Measurements from ENCODE around the gene ZNF280D.

Gene ZNF280D

DNA sequence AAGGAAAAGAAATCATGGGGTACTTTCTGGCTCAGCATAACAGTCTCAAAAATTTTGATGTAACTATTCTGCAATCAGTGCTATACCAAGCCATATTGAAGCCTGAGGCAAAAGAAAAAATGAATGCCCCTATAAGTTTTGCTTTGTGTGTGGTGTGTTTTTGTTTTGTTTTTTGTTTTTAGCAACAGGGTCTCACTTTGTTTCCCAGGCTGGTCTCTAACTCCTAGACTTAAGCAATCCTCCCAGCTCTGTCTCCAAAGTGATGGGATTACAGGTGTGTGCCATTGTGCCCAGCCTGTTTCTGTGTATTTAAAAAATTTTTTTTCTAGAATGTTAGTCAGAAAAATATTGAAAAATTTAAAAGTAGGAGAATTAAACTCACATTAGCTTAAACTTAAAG is 93.2 kb downstream of the ZNF280D start:
- no peak for DNase-seq (ENCODE audit: low read depth, low spot score)

DNA sequence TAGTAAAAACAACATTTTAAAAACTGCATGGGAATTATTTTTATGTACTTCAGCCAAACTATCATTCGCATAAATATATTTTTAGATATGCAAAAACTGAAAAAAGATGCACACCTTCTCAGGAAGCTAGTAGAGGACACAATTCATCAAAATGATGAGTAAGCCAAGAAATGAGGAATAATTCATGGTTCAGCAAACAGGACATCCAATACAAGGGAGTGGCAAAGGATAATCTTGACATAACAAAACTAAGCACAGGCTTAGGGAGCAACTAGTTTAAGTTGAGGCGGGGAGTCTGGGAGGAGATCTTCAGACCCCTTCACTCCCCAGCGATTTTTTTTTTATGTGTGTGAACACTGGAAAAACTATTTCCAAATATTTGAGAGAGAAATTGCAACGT is 93.7 kb downstream of the ZNF280D start:
- no peak for DNase-seq (ENCODE audit: low read depth, low spot score)

DNA sequence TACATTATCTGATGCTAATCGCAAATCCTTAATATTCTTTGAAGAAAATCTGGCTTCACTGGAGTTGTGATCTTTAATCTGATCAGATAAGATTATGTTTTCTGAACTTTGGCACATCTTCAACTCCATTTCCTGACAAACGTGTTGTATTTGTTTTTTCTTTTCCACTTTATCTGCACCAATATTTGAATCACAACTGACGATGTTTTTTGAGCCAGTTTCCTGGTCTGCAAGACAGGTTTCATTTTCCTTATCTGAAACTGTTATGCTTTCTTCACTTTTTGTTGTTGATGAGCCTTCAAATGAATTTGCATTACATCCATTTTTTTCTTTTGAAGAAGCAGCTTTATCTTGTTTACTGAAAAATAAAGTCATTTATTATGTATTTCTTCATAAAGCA is 101.5 kb downstream of the ZNF280D start:
- no peak for DNase-seq (ENCODE audit: low read depth, low spot score)

DNA sequence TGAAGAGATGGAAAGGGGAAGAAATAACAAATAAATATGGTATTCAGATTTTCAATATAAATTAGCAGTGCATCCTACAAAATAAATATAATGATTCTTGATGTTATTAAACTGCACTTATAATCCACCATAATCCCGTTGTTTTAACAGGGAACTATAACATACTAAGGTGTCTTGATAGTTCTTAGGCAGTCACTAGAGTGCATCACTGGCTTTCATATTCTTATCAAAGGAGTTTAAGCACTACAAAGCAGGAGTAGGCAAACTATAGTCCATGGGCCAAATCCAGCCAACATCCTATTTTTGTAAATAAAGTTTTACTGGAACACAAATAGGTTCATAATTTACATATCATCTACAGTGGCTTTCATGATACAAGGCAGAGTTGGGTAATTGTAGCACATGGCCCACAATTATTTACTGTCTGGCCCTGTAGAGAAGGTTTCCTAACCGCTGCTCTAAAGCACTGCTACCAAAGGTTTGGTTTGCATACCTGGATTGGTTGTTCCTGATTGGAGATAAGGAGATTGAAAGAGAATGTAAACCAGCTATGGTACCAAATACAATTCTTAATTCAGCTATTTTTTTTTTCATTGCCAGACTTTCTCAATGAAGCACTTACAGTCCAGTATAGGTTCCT is 104.3 kb downstream of the ZNF280D start:
- no peak for DNase-seq (ENCODE audit: low read depth, low spot score)

DNA sequence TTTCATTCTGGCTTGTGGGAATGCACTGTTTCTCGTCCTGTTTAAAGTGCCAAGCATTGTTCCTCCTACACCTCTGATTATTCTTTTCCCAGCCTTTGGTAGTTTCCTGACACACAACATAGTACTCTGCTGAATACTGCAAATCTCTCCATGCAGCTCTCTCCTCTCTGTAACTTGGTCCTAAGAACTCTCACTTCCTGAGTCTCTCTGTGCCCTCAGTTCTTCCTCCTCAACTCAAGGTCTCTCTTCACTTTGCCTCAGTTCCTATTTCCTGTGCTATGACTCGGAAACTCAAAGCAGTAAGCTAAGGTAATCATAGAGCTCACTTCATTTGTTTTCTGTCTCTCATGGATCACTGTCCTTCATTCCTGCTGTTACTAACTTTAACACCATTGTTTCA is 113.4 kb downstream of the ZNF280D start:
- no peak for DNase-seq (ENCODE audit: low read depth, low spot score)

DNA sequence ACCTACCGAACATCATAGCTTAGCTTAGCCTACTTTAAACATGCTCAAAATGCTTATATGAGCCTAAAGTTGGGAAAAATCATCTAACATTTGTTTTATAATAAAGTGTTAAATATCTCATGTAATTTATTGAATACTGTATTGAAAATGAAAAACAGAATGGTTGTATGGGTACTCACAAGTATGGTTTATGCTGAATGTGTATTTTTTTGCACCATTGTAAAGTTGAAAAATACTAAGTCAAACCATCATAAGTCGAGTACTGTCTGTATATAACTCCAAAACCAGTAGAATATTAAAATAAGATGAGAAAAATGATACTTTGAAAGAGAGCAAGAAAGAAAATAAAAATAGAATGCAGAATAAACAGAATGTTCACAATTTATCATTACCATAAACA is 115.7 kb downstream of the ZNF280D start:
- DNase-seq (ENCODE audit: low read depth, low spot score) = no peak

DNA sequence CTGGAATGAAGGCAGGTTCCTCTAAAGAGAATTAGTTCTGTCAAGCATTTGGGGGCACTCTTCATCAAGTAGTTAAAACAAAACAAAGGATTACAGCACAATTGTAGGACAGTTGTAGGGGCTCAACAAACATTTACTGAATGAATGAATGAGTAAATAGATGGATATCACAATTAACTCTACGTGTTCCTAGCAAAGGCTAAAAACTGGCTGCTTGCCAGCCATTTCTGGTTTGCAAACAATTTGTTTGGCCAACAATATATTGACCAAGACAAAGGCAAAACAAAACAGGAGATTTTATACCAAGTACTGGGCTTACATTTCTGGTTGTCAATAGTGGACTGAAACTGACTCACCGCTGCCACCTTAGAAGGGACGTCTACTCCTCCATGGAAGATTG is 116.8 kb downstream of the ZNF280D start:
- DNase-seq (ENCODE audit: low read depth, low spot score) = no peak

DNA sequence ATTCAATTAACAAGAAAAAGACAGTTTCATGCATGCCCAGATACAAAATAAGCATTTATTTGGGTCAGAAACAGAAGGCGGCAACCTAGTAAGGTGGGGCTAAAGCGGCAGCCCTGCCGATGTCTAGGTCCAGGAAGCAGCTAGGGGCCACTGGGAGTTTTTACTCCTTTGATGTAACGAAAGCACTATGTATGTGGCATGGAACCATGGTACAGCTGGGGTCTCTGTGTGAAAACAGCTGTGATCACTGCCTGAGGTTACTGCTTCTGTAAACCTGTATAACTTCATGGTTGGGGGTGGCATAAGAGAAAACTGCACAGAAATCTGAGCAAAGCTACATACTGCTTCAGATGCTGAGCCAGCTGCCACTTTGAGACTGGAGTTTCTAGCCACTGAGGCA is 119.5 kb downstream of the ZNF280D start:
- DNase-seq (ENCODE audit: low read depth, low spot score) = no peak

DNA sequence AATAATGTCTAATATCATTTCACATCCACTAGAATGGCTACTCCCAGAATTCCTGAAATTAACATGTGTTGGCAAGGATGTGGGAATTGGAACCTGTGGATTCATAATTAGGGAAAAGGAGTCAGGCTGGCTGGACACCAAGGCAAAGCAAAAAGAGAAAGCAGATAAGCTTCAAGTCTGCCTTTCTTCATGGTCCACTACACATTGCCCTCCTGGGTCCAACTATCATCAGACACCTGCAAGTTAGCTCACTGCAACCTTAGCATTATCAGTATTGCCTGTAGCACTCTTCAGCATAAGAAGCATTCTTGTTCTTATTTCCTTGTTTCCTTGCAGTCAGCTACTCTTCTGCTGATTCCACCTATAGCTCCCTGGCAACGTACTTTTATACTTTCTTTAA is 124.3 kb downstream of the ZNF280D start:
- no peak for DNase-seq (ENCODE audit: low read depth, low spot score)

DNA sequence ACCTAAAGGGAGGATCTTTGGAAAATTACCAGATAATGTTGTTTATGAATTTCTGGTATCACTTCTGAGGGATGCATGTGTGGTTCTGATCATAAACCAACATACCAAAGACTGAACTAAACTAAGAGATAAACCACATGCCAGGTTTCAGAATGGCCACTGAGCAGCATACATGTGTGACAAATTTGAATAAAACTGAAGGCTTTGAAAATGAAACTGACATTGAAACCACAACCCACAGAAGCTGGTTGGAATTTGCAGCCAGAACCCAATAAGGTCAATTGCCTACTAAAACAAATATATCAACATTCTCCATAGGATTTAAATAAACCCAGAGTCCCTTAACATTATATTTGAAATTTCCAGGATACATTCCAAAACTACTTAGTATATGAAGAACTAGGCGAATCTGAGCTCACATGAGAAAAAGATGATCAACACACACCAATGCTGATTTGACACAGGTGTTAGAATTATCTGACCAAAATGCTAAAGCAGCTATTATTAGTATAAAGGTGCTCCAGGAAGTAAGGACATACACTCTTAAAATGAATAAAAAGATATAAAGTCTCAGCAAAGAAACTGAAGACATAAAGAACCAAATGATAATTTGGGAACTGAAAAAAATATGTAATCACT is 125.0 kb downstream of the ZNF280D start:
- no peak for DNase-seq (ENCODE audit: low read depth, low spot score)

DNA sequence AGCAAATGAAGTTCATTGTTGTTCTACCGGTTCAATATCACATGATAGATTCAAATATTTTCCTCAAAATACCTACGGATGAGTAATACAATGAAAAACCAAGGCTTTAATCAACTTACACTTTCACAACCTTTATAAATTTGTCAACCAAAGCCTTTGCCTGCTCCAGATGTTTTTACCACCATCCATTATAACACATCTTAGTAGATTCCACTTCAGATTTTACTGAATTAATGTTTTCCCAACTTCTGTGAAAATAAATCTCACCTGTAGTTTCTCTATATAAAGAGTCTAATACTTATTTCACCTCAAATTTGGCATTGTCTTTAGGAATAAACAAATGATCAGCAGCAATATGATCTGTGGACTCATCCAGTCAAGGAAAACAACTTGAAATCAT is 131.1 kb downstream of the ZNF280D start:
- DNase-seq (ENCODE audit: low read depth, low spot score) = no peak

DNA sequence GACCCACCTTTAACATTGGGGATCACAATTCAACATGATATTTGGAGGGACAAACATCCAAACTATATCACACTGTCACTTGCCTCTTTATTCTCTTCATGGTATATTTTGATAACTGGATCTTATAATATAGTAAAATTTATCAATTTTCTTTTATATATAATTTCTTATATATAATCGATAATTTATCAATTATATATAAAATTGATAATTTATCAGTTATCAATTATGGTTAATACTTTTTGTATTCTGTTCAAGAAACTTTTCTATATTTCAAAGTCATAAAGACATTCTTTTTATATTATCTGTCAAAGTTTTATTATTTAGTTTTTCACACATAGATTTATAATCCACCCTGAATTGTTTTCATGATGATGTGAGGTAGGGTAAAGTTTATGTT is 132.9 kb downstream of the ZNF280D start:
- DNase-seq (ENCODE audit: low read depth, low spot score) = no peak

DNA sequence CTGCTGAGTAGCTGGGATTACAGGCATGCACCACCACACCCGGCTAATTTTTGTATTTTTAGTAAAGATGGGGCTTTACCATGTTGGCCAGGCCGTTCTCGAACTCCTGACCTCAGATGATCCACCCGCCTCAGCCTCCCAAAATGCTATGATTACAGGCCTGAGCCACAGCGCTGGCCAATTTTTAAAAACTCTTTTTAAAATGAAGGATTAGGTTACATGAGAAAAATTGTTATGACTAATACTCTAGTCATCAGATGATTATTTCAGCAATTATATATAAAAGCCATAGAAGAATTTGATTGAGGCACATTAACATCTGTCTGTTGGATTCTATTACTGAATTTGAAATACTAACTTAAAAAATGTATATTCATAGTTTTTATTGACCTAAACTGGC is 134.3 kb downstream of the ZNF280D start:
- DNase-seq (ENCODE audit: low read depth, low spot score) = no peak

DNA sequence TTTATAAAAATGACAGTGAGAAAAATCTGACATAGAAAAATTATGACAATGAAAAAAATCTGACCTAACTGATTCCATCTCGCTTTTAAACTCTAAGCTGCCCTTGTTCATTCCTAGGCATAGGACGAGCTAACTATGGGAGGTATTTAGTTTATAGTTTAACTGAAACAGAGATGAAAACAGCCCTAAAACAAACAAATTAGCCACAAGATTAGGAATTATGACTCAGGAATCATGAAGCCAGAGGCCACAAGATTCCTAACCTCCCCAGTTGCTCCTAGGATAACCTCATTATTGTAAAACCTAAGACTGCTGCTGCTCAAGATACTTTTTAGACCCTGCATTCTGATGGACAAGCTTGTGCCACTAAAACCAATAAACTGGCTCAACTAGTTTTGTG is 145.6 kb downstream of the ZNF280D start:
- DNase-seq (ENCODE audit: low read depth, low spot score) = no peak

DNA sequence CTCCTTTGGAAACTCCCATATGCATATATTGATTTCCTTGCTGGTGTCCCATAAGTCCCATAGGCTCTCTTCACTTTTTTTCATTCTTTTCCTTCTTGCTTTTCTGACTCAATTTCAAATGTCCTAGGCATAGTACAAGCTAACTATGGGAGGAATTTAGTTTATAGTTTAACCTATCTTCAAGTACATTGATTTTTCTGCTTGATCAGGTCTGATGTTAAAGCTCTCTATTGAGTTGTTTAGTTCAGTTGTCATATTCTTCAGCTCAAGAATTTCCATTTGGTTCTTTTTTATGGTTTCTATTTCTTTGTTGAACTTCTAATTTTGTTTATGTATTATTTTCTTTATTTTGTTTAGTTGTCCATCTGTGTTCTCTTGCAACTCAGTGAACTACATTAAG is 147.1 kb downstream of the ZNF280D start:
- DNase-seq (ENCODE audit: low read depth, low spot score) = no peak

DNA sequence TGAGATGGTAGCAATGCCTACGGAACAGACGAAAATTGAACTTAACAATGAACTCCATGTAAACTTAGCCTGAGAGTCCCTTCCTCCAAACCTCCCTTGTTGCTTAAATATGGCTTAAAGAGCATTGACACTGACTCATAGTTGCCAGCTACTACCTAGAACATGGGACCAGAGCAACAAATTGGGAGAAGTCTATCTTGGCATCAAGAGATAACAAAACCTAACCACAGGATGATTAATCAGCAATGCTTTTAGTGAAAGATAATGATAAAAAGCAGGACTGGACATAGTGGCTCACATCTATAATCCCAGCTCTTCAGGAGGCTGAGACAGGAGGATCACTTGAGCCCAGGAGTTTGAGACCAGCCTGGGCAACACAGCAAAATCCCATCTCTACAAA is 150.5 kb downstream of the ZNF280D start:
- no peak for DNase-seq (ENCODE audit: low read depth, low spot score)

All from smooth muscle cell of the brain vasculature (primary cell).